ENCODE measurements around the gene LIPH.
"Not testable (repeated sequence)": the region's sequence is repeated elsewhere in the genome, so short reads cannot be mapped to it uniquely, and the experiment has no call there.

Gene LIPH

DNA sequence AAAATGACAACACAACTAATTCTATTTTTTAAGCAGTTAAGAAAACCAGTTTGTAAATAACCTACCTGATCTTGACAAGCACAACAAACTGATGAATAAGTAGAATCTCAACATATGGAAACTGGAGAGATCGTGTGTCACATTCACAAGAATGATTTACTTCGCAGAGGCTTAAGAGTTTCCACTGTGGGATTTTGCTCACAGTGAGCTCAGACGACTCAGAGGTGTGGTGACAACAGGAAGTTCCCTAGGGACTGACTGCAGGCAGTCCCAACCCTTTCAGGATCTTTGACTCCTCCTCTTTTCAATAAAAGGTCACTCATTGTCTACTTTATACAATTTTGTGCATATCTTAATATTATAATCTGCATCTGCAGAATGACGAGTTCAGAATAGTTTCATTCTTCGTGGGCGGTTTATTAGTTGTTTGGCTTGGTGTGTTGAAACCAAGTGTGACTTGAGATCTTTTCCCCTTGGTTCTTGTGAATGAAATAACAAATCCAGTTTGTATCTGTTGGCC, at the start of gene LIPH:
Gene LIPH (minus strand): TSS at position 231 of the 520 bp plus-strand sequence. CDS start 117 bp downstream, at position 114.
- Mint-ChIP-seq H3K36me3 (ENCODE audit: low read depth) (no peaks in the 10 kb centered on the region), H3K27me3 (ENCODE audit: low read depth) (no peaks in the 10 kb centered on the region), H3K27ac (no peak within 1 kb of the TSS), H3K9me3 (no peaks in the 10 kb centered on the region), H3K4me1 (ENCODE audit: low read depth) (peaks cover 6% of the 10 kb centered on the region), H3K4me3 (no peak within 1 kb of the TSS)

DNA sequence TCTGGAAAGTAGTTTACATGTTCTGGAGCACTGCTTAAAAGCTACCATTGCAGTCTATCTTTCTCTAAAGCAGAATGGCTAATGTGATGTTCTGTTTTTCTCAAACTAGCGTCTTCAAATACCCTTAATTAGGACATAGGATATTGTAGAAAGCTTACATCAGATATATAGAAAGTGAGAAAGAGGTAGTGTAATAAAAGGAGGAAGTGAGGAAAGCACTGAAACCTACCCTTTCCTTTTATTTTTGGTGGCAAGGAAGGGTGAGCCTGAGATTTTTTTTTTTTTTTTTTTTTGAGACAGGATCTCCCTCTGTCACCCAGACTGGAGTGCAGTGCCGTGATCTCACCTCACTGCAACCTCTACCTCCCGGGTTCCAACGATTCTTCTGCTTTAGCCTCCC, 43.1 kb upstream of the LIPH start:
- Mint-ChIP-seq H3K36me3 (ENCODE audit: low read depth) (peaks cover 16% of the 10 kb centered on the region), H3K27ac (no peak overlapping the region), H3K9me3 (no peaks in the 10 kb centered on the region)

DNA sequence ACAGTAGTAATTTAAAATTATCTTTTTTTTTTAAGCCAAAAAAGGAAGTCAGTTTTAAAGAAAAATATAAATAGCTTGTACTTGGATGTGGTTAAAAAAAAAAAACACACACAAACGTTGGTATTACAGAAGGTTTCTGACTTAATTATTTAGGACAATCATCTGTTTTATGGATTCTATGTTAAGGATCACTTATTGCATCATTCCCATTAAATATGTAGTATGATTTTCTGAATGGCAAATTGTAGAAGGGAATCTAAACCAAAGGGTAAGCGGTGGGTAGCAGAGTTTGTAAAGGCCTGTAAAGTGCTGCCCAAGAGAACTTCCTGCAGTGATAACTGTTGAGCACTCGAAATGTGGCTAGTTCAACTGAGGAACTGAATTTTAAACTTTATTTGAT, 41.7 kb upstream of the LIPH start:
- Mint-ChIP-seq H3K36me3 (ENCODE audit: low read depth) (peaks cover 12% of the 10 kb centered on the region), H3K4me1 (ENCODE audit: low read depth) (peaks cover 2% of the 10 kb centered on the region), H3K27me3 (ENCODE audit: low read depth) (no peaks in the 10 kb centered on the region), H3K4me3 (no peak overlapping the region), H3K9me3 (no peaks in the 10 kb centered on the region), H3K27ac (no peak overlapping the region)

More for the DNA sequence above, 43.1 kb upstream of the LIPH start:
- Mint-ChIP-seq H3K4me3 (no peak overlapping the region), H3K4me1 (ENCODE audit: low read depth) (peaks cover 2% of the 10 kb centered on the region), H3K27me3 (ENCODE audit: low read depth) (no peaks in the 10 kb centered on the region)

- Mint-ChIP-seq H3K27ac (peak overlapping the region; percentile 89), H3K4me3 (peak overlapping the region; percentile 82), H3K36me3 (ENCODE audit: low read depth) (peaks cover 7% of the 10 kb centered on the region)
Measured at GRCh38 chr3:185586686-185587039, 34.3 kb upstream of the LIPH start.

DNA sequence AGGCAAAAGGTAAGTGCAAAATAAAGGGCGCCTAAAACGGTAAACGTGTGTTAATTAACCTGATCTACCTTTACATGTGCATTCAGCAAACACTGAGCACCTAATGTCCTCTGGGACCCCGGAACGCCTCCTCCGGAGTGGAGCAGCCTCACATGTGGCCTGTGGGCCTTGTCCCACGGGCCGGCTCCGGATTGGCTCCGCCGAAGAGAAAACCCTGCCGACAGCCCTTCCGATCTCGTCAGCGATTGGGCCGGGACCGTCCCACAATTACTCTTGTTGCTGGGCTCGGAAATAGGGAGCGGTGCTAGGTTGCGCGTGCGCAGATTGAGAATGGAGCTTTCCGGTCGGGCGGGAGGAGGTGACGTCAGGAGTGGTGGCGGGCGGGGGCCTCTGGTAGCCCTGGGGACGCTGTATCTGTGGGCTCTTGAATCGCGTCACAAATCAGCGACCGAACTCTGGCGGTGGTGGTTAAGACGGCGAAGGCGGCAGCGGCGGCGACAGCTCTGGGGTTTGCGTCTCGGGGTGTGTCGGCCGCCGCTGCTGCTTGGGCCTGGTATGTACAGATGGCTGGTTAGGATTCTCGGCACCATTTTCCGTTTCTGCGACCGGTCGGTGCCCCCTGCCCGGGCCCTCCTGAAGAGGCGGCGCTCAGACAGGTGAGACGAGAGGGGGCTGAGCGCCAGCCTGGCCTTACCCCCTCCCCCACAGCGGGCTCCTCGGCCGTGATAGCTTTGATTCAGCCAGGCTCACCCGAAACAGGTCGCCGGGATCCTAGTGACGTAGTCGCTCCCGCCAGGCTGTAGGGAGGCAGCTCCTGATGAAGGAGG, 33.7 kb upstream of the LIPH start, which contains the start of gene SENP2:
Gene SENP2 (plus strand): TSS at position 437 of the 827 bp plus-strand sequence. CDS start 119 bp downstream, at position 556.
- Mint-ChIP-seq H3K27me3 (ENCODE audit: low read depth) (no peaks in the 10 kb centered on the region), H3K4me1 (ENCODE audit: low read depth) (peaks cover 21% of the 10 kb centered on the region), H3K4me3 (peak within 1 kb of the TSS; percentile 82), H3K36me3 (ENCODE audit: low read depth) (peaks cover 7% of the 10 kb centered on the region), H3K27ac (peak within 1 kb of the TSS; percentile 89), H3K9me3 (no peaks in the 10 kb centered on the region)

More at GRCh38 chr3:185586686-185587039, 34.3 kb upstream of the LIPH start:
- Mint-ChIP-seq H3K9me3 (no peaks in the 10 kb centered on the region), H3K27me3 (ENCODE audit: low read depth) (no peaks in the 10 kb centered on the region), H3K4me1 (ENCODE audit: low read depth) (peaks cover 21% of the 10 kb centered on the region)

- H3K36me3 Mint-ChIP-seq (ENCODE audit: low read depth), result peaks cover 7% of the 10 kb centered on the region
- no peaks in the 10 kb centered on the region for H3K9me3 Mint-ChIP-seq
- H3K4me3 Mint-ChIP-seq, result peak overlapping the region; percentile 82
- H3K27ac Mint-ChIP-seq, result peak overlapping the region; percentile 89
- H3K27me3 Mint-ChIP-seq (ENCODE audit: low read depth), result no peaks in the 10 kb centered on the region
- H3K4me1 Mint-ChIP-seq (ENCODE audit: low read depth), result peaks cover 21% of the 10 kb centered on the region
Measured at GRCh38 chr3:185585518-185585858, 33.1 kb upstream of the LIPH start.

- Mint-ChIP-seq H3K36me3 (ENCODE audit: low read depth) (peaks cover 7% of the 10 kb centered on the region), H3K27me3 (ENCODE audit: low read depth) (no peaks in the 10 kb centered on the region), H3K9me3 (no peaks in the 10 kb centered on the region), H3K27ac (peak overlapping the region; percentile 62), H3K4me3 (peak overlapping the region; percentile 25), H3K4me1 (ENCODE audit: low read depth) (peaks cover 21% of the 10 kb centered on the region)
Measured at GRCh38 chr3:185584686-185585085, 32.3 kb upstream of the LIPH start.

DNA sequence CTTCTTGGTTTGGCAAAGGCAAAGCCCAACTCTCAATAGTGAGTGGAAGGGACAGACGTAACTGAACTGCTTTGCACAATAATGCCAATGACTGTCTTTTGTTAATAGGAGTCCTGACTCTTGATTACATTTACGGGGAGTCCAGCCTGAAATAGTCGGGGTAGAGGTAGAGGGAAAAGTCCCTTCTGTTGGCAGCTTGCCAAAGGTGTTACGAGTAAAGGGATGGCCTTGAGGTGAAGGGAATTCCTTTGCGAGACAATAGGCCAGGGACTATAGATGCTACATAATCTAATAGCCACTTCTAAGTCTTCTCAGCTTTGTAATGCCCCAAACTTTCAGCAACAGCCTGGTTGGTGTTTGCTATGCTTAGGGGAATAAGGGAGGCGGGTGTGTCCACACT, 31.5 kb upstream of the LIPH start:
- peaks cover 20% of the 10 kb centered on the region for H3K4me1 Mint-ChIP-seq (ENCODE audit: low read depth)
- no peaks in the 10 kb centered on the region for H3K27me3 Mint-ChIP-seq (ENCODE audit: low read depth)
- no peak overlapping the region for H3K4me3 Mint-ChIP-seq
- H3K36me3 Mint-ChIP-seq (ENCODE audit: low read depth), result peaks cover 7% of the 10 kb centered on the region
- no peak overlapping the region for H3K27ac Mint-ChIP-seq
- H3K9me3 Mint-ChIP-seq, result no peaks in the 10 kb centered on the region

DNA sequence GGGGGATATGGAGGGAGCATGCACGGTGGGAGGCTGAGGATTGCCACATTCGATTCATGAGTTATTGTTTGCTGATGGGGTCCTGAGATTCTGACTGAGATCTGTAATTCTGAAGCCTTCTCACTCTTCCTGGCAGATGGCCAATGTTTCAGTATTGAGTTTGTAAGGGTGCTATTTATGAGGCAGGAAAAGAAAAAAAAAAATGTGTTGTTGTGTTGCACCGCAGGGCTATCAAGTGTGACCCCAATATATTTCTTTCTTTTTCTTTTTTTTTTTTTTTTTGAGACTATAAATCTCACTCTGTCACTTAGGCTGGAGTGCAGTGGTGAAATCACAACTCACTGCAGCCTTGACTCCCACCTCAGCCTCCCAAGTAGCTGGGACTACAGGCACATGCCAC, 30.5 kb upstream of the LIPH start:
- no peaks in the 10 kb centered on the region for H3K9me3 Mint-ChIP-seq
- H3K4me3 Mint-ChIP-seq, result no peak overlapping the region
- peaks cover 13% of the 10 kb centered on the region for H3K4me1 Mint-ChIP-seq (ENCODE audit: low read depth)
- peaks cover 4% of the 10 kb centered on the region for H3K36me3 Mint-ChIP-seq (ENCODE audit: low read depth)
- peak overlapping the region; percentile 26 for H3K27ac Mint-ChIP-seq
- no peaks in the 10 kb centered on the region for H3K27me3 Mint-ChIP-seq (ENCODE audit: low read depth)

- Mint-ChIP-seq H3K4me3 (no peak overlapping the region), H3K36me3 (ENCODE audit: low read depth) (peaks cover 4% of the 10 kb centered on the region), H3K4me1 (ENCODE audit: low read depth) (peaks cover 13% of the 10 kb centered on the region), H3K27me3 (ENCODE audit: low read depth) (no peaks in the 10 kb centered on the region), H3K9me3 (no peaks in the 10 kb centered on the region), H3K27ac (no peak overlapping the region)
Measured at GRCh38 chr3:185582236-185582635, 29.8 kb upstream of the LIPH start.

DNA sequence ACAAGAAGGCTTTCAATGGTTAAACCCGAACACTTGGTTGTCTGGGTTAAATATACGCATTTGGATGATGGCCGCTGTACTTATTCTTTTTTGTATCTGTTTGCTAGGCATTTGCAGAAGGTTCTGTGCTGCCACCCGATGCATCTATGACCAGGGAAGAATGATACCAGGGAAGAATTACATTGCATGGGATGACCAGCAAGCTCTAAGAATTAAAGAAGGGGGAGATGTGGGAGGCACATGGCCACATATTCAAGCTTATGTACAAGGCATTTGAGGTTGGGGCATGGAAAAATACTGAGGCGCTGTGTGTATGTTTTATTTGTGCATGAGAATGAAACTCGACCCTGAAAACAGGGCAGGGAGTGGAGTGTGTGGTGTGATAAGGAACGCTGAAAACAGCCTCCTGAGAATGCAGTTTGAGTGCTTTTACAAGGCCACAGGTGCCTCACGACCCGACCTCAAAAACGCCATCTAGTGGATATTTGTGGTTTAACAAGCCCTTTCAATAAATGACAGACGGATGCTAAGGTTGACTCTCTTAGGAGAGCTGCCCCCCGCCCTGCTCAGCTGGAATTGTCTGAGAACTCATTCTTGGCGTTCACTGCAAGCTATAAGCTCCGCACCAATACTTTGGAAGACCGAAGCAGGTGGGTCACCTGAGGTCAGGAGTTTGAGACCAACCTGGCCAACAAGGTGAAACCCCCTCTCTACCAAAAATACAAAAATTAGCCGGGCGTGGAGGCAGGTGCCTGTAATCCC, 22.9 kb upstream of the LIPH start:
- not testable (repeated sequence) for H3K27me3 Mint-ChIP-seq (ENCODE audit: low read depth); H3K4me1 Mint-ChIP-seq (ENCODE audit: low read depth); H3K36me3 Mint-ChIP-seq (ENCODE audit: low read depth); H3K27ac Mint-ChIP-seq; H3K4me3 Mint-ChIP-seq
- peaks cover 13% of the 10 kb centered on the region for H3K9me3 Mint-ChIP-seq

- H3K27ac Mint-ChIP-seq, result no peak overlapping the region
- H3K36me3 Mint-ChIP-seq (ENCODE audit: low read depth), result no peaks in the 10 kb centered on the region
- peaks cover 13% of the 10 kb centered on the region for H3K9me3 Mint-ChIP-seq
- no peak overlapping the region for H3K4me3 Mint-ChIP-seq
- H3K4me1 Mint-ChIP-seq (ENCODE audit: low read depth), result peaks cover 3% of the 10 kb centered on the region
- no peaks in the 10 kb centered on the region for H3K27me3 Mint-ChIP-seq (ENCODE audit: low read depth)
Measured at GRCh38 chr3:185572183-185572582, 19.8 kb upstream of the LIPH start.

DNA sequence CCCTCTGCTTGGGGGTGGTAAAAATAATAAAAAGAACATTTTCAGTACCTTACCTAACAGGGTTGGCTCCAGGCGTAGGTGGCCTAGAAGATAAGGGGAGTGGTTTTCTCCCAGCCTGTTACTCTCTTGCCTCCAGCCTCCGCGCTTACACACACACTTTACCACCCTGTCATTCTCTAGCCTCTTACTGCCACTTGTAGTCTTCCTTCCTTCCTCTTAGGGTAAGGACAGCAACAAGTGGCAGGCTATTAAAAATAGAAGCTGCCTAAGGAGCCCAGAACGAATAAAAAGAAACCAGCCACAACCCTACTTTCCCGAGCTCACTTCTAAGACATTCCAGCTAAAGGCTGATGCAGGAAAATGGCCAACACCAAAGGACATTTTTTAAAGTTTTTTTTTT, 9.6 kb upstream of the LIPH start:
- H3K4me3 Mint-ChIP-seq, result no peak overlapping the region

GRCh38 chr3:185561374-185561943, 9.1 kb upstream of the LIPH start:
- H3K9me3 Mint-ChIP-seq, result no peaks in the 10 kb centered on the region
- H3K27ac Mint-ChIP-seq, result no peak overlapping the region
- H3K27me3 Mint-ChIP-seq (ENCODE audit: low read depth), result no peaks in the 10 kb centered on the region
- peaks cover 7% of the 10 kb centered on the region for H3K4me1 Mint-ChIP-seq (ENCODE audit: low read depth)
- H3K4me3 Mint-ChIP-seq, result no peak overlapping the region
- H3K36me3 Mint-ChIP-seq (ENCODE audit: low read depth), result no peaks in the 10 kb centered on the region

More for the DNA sequence above, 9.6 kb upstream of the LIPH start:
- Mint-ChIP-seq H3K27me3 (ENCODE audit: low read depth) (no peaks in the 10 kb centered on the region), H3K9me3 (no peaks in the 10 kb centered on the region), H3K27ac (no peak overlapping the region), H3K36me3 (ENCODE audit: low read depth) (no peaks in the 10 kb centered on the region), H3K4me1 (ENCODE audit: low read depth) (peaks cover 7% of the 10 kb centered on the region)
